GM21390 (cell line): Measurements from ENCODE around the gene TRIM39.
A peak's percentile ranks its signal among the peaks of the same experiment; 100 is the strongest.

Experiments
- ATAC-seq: cut with Tn5 transposase; IDR thresholded peaks from one replicate; pipeline ENCODE4 v1.9.1; 2021; ENCODE audit not compliant: unreplicated experiment

Gene TRIM39

DNA sequence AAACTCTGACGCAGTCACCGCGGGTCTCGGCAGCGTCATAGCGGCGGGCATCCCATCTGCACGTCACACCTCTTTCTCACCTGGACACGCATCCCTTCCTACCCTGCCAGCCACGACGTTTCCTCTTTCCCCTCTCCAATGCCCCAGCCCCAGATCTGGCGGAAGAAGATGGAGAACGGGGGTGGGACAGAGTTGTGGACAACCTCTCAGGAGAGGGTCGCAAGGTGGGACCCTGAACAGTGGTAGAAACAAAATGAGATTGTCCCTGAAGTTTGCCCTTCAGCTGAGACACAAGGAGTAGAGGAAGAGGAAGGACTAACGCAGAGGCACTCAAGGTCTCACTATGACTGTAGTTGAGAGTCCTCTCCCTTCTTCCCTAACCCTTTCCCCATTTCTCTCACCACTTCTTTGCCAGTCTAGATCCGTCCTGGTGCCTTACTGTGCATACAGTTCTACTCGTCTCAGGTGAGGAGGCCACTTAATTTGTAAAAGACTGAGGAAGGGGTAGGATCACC, 562 bp downstream of the TRIM39 start:
- ATAC-seq = no peak

DNA sequence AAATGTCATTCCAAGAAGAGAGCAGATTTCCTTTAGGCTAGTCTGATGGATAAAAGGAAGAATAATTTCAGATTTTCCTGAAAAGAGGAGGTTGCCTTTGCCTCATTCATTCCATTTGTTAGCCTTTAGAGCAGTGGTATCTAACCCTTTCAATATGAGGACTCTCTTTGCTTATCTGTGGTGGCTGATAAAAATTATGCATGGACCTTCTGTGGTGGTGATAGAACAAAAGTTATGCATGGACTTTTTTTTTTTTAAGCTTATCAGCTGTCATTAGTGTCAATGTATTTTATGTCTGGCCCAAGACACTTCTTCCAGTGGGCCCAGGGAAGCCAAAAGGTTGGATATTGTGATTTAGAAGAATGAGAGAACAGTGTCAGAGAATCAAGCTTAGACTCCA, 1.7 kb downstream of the TRIM39 start:
- no peak for ATAC-seq

- ATAC-seq = no peak
Measured at GRCh38 chr6:30329331-30329730, 2.6 kb downstream of the TRIM39 start.

- ATAC-seq = no peak
Measured at GRCh38 chr6:30331981-30332380, 5.3 kb downstream of the TRIM39 start.

DNA sequence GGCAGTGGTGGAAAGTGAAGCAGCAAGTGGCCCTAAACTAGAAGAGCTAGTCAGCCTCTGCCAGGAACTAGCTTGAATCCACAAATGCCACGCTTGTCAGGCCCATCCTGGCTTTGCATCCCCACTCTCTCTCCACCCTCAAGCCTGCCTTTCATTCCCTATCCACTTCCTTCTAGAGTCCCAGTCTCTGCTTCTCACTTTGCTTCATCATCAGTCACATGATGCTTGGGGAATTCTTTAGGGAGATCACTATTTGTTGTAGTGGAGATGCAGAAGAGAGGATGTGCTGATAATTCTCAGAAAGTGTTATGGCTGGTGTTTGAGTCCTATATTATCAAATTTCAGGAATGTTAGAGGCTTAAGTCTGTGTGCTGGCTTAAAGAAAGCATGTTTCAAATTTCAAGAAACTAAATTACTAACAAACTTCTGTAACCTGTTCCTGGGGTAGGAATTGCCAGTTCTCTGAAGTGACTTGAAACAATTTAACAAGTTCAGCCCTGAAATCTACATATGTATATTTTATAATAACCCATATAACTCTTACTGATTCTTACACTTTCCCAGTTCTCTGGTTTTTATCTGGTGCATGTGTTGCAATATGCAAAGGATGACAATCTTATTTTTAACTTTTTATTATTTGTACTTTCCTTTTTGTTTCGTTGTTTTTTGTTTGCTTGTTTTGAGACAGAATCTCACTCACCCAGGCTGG, 7.5 kb downstream of the TRIM39 start:
- ATAC-seq = no peak

DNA sequence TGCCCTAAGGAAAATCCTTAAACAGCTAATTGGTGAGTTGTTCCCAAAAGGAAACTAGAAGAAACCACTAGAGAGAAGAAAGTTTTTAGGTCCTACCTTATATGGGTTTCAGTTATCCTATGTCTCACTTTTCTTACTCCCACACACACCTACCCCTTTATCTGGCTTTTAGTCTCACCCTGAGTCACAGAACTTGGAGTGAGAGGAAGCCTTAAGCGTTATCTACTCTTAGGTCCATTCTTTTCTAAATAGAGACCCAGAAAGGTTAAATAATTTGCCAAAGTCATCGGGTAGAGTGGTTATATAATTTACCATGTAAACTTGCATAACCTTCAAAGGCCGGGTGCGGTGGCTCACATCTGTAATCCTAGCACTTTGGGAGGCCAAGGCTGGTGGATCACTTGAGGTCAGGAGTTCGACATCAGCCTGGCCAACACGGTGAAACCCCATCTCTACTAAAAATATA, 13.9 kb downstream of the TRIM39 start:
- no peak for ATAC-seq

DNA sequence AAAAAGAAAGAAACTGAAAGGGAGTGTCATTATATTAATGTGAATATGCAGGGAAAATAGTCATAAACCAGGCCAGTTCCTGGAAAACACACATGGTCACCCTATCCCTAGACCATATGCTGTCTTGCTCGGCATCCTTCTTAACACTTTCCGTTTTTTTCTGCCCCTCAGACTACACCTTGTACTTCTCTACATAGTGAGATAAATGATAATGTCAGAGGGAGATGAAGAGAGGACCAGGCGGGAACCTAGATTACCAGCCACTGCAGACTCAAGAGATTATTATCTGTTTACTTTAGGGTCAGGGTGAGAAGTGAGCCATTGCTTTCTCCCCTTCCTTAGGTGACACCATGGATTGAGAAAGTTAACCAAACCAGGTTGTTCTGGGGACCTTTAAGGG, 14.5 kb downstream of the TRIM39 start:
- ATAC-seq = no peak

DNA sequence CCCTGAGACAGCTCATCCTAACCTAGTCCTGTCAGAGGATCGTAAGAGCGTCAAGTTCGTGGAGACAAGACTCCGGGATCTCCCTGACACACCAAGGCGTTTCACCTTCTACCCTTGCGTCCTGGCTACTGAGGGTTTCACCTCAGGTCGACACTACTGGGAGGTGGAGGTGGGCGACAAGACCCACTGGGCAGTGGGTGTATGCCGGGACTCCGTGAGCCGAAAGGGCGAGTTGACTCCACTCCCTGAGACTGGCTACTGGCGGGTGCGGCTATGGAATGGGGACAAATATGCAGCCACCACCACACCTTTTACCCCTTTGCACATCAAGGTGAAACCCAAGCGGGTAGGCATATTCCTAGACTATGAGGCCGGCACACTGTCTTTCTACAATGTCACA, 15.0 kb downstream of the TRIM39 start:
- ATAC-seq = no peak

GRCh38 chr6:30344191-30344867, 17.6 kb downstream of the TRIM39 start:
- no peak for ATAC-seq

- ATAC-seq = peak; percentile 95
Measured at GRCh38 chr6:30344868-30345671, 18.3 kb downstream of the TRIM39 start, which contains the start of gene RPP21. Gene RPP21, plus strand, starts transcription at chr6:30345156. Its CDS starts 16 bp downstream, at chr6:30345172.

DNA sequence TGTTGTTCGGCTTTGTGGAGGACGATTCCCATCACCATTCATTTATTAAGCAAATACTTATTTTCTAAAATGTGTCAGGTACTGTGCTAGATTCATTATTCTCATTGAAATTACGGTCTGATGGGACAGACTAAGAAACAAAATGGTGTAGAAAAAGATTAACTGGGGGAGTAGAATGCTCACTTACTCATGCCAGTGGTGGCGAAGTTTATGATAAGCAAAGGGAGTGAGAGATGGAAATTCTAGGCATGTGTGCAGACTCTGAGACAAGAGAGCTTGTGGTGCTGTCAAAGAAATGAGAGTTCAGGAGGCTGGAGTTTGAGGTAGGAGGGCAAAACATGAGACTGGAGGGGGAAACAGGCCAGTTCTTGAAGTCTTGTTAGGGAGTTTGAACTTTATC, 19.1 kb downstream of the TRIM39 start:
- ATAC-seq = no peak

GRCh38 chr6:30348957-30349356, 22.2 kb downstream of the TRIM39 start:
- ATAC-seq = no peak

GRCh38 chr6:30349421-30350177, 22.9 kb downstream of the TRIM39 start:
- no peak for ATAC-seq

- no peak for ATAC-seq
Measured at GRCh38 chr6:30350524-30350923, 23.8 kb downstream of the TRIM39 start.

DNA sequence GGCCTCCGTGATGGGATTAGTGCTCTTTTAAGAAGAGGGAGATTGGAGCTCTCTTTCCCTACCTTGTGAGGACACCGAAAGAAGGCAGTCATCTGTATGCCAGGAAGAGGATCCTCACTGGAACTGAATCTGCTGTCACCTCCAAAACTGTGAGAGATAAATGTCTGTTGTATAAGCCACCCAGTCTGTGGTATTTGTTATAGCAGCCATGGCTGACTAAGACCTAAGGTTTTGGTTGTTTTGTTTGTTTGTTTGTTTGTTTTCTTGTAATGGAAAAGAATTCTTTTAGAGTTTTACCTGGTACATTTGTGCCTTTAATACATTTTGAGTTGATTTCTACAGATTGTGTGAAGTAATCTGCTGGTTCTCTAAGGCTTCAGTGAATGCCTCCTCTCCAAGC, 25.8 kb downstream of the TRIM39 start:
- no peak for ATAC-seq

GRCh38 chr6:30355281-30355680, 28.6 kb downstream of the TRIM39 start:
- no peak for ATAC-seq

GRCh38 chr6:30356536-30356935, 29.8 kb downstream of the TRIM39 start:
- no peak for ATAC-seq

DNA sequence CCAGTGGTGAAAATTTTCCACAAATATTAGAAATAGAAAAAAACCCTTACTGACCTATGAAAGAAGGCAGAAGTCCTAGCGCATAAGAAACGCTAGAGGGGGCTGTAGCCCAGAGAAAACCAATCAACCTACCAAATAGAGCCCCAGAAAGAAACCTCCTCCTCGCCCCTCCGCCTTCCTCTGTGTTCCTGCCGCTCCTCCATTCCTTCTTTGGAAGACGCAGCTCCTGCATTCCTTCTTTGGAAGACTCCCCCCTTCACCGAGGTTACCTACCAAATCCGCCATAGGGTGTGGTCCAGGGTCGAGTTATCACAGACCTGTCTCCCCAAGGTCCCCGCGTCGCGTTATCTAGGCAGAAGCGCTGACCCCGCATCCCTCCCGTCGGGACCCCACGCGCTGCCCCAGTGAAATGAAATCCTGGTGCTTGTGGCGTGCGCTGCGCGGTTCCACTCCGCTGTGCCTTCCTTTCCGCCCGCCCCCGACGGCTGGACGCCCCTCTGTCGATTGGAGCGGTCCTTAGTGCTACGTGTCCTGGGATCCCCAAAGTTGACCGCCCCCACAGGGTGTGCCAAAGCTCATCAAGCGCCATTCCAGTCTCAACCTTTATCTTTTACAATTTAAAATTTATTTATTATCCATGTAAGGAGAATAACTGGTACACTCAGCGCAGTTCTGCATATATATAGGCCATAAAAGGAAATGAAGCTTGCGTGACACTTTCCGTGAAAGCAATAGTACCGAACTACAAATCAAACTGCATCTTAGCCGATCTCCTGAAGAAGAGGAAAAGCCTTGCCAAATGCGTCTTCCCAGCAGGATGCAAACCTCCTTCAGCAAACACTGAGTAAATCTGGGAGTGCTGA, 31.2 kb downstream of the TRIM39 start:
- ATAC-seq = no peak

DNA sequence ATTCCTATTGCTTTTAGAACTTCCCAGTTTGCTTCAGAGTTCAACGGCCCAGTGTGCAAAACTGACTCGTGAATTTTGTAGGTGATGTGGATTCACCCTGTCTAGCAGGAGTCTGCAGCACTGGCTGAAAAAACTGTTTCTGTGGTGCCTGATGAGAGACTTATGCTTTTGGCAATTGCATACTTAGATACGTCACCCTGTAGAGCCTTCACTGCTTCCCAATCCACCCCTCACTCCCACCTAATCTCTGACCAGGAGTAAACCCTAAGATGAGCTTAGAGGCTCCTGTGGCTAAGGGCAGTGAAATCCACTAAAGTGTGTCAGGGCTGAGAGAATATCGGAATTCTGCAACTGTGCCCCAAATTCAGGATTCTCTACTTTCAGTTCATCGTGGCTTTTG, 32.5 kb downstream of the TRIM39 start:
- ATAC-seq = no peak

DNA sequence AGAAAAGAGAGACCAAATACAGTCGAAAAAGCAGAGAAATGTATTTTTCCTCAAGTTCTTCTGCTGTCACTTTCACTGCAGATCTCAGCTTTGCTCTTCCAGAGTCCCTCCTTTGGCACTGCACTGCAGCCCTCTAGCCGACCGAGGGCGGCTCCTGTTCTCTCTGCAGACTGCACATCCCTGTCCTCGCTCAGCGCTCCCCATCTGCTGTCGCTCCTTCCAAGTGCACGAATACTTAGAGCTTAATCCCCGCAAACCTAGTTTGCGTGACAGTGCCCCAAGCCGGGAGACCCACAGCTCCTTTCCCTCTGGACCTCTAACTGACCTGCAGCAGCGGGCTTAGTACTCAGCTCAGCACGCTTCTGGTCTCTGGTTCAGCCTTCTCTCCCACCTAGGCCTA, 33.4 kb downstream of the TRIM39 start:
- ATAC-seq = no peak
